MM.1S (cell line): ENCODE measurements around the gene ROCK2.

Source experiments
- DNase-seq: peaks from one replicate; pipeline ENCODE4 v3.0.0-alpha.2; 2015
- H2AFZ ChIP-seq: fragments of 300-600 bp; sonication (generic); 2 replicates; pipeline ENCODE4 v1.6.0; 2016; ENCODE audit warnings: antibody characterized with exemption, low read length
- H3F3A ChIP-seq: fragments of 300-600 bp; sonication (generic); 2 replicates; pipeline ENCODE4 v1.6.1; 2016; ENCODE audit warnings: mild to moderate bottlenecking, antibody characterized with exemption, low read length, moderate library complexity, mixed read lengths; ENCODE audit not compliant: insufficient read depth
- H3K27ac ChIP-seq: fragments of 300-600 bp; sonication (generic); 2 replicates; pipeline ENCODE4 v1.5.1; 2016; ENCODE audit warnings: mild to moderate bottlenecking, low read length
- H3K27me3 ChIP-seq: fragments of 300-600 bp; sonication (generic); replicated peaks from 2 replicates; pipeline ENCODE4 v1.6.0; 2016; ENCODE audit warnings: low read length; ENCODE audit not compliant: insufficient read depth
- H3K36me3 ChIP-seq: fragments of 300-600 bp; sonication (generic); replicated peaks from 2 replicates; pipeline ENCODE4 v1.6.1; 2016; ENCODE audit warnings: mild to moderate bottlenecking, low read length, mixed read lengths; ENCODE audit not compliant: insufficient read depth
- H3K4me1 ChIP-seq: fragments of 300-600 bp; sonication (generic); 2 replicates; pipeline ENCODE4 v1.6.1; 2016; ENCODE audit warnings: low read length, mixed read lengths
- H3K4me2 ChIP-seq: fragments of 300-600 bp; sonication (generic); 2 replicates; pipeline ENCODE4 v1.6.0; 2016; ENCODE audit warnings: low read depth, low read length
- H3K4me3 ChIP-seq: fragments of 300-600 bp; sonication (generic); 2 replicates; pipeline ENCODE4 v1.5.1; 2016; ENCODE audit warnings: low read length, mixed read lengths
- H3K79me2 ChIP-seq: fragments of 300-600 bp; sonication (generic); 2 replicates; pipeline ENCODE4 v1.6.1; 2016; ENCODE audit warnings: mixed run types, low read length, mixed read lengths
- H3K9ac ChIP-seq: fragments of 300-600 bp; sonication (generic); 2 replicates; pipeline ENCODE4 v1.6.1; 2016; ENCODE audit warnings: low read length, mixed read lengths
- H3K9me2 ChIP-seq: fragments of 300-600 bp; sonication (generic); replicated peaks from 2 replicates; pipeline ENCODE4 v1.6.1; 2016; ENCODE audit warnings: mild to moderate bottlenecking, low read length, mixed read lengths; ENCODE audit not compliant: insufficient read depth
- H3K9me3 ChIP-seq: fragments of 300-600 bp; sonication (generic); replicated peaks from 2 replicates; pipeline ENCODE4 v1.6.1; 2016; ENCODE audit warnings: mild to moderate bottlenecking, low read length, mixed read lengths; ENCODE audit not compliant: insufficient read depth
- H4K20me1 ChIP-seq: fragments of 300-600 bp; sonication (generic); 2 replicates; pipeline ENCODE4 v1.6.1; 2016; ENCODE audit warnings: mild to moderate bottlenecking, low read length, moderate library complexity, mixed read lengths; ENCODE audit not compliant: insufficient read depth
- CTCF ChIP-seq: fragments of 300-600 bp; sonication (generic); IDR thresholded peaks from 2 replicates; pipeline ENCODE4 v1.5.1; 2016; ENCODE audit warnings: antibody characterized with exemption, low read length, mixed read lengths
- EZH2 ChIP-seq: fragments of 300-600 bp; sonication (generic); optimal IDR thresholded peaks from 2 replicates; pipeline ENCODE3; 2017; ENCODE audit warnings: low read depth, mild to moderate bottlenecking, antibody characterized with exemption, low read length, mixed read lengths
- EZH2phosphoT487 ChIP-seq: fragments of 300-600 bp; sonication (generic); IDR thresholded peaks from 2 replicates; pipeline ENCODE4 v1.6.1; 2018; ENCODE audit warnings: antibody characterized with exemption, low read length

Gene ROCK2

GRCh38 chr2:11157296-11157695 lies 187.1 kb downstream of the ROCK2 start:
- Histone ChIP-seq H3K9ac (no peak overlapping the region), H4K20me1 (no peaks in the 10 kb centered on the region), H3K9me2 (no peaks in the 10 kb centered on the region), H3F3A (peaks cover 19% of the 10 kb centered on the region), H3K27me3 (0 out of 2 replicates have a peak, but pooled peaks cover 3% of the 10 kb centered on the region), H3K27ac (no peak overlapping the region), H3K4me2 (no peak overlapping the region), H3K4me1 (peaks cover 24% of the 10 kb centered on the region), H3K79me2 (no peaks in the 10 kb centered on the region), H3K9me3 (no peaks in the 10 kb centered on the region), H3K36me3 (no peaks in the 10 kb centered on the region), H2AFZ (no peak overlapping the region), H3K4me3 (no peak overlapping the region)
- TF ChIP-seq EZH2 (no peak), CTCF (no peak), EZH2phosphoT487 (no peak)
- no peak for DNase-seq

GRCh38 chr2:11156396-11157075 lies 187.9 kb downstream of the ROCK2 start:
- no peak overlapping the region for H2AFZ ChIP-seq
- peaks cover 24% of the 10 kb centered on the region for H3K4me1 ChIP-seq
- no peak for DNase-seq
- H3K9me2 ChIP-seq: no peaks in the 10 kb centered on the region
- no peak overlapping the region for H3K9ac ChIP-seq
- no peaks in the 10 kb centered on the region for H3K79me2 ChIP-seq
- H3F3A ChIP-seq: peaks cover 19% of the 10 kb centered on the region
- H3K27ac ChIP-seq: no peak overlapping the region
- no peak for TF ChIP-seq EZH2
- no peak for TF ChIP-seq EZH2phosphoT487
- TF ChIP-seq CTCF: no peak
- H3K27me3 ChIP-seq: 0 out of 2 replicates have a peak, but pooled peaks cover 3% of the 10 kb centered on the region
- H3K4me2 ChIP-seq: peak overlapping the region; percentile 88; the same call in 1 of the 2 replicates
- no peaks in the 10 kb centered on the region for H4K20me1 ChIP-seq
- H3K9me3 ChIP-seq: no peaks in the 10 kb centered on the region
- H3K36me3 ChIP-seq: no peaks in the 10 kb centered on the region
- H3K4me3 ChIP-seq: no peak overlapping the region; the same call in 1 of the 2 replicates

- peak within 1 kb of the TSS; percentile 65 for H3K9ac ChIP-seq
- no peaks in the 10 kb centered on the region for H3K9me3 ChIP-seq
- H3K79me2 ChIP-seq: no peaks in the 10 kb centered on the region
- peaks cover 14% of the 10 kb centered on the region for H3F3A ChIP-seq
- H2AFZ ChIP-seq: peak within 1 kb of the TSS; percentile 99
- H3K4me2 ChIP-seq: peak within 1 kb of the TSS; percentile 94
- no peak for TF ChIP-seq EZH2
- no peak for TF ChIP-seq EZH2phosphoT487
- no peak for TF ChIP-seq CTCF
- H3K9me2 ChIP-seq: no peaks in the 10 kb centered on the region
- H3K4me3 ChIP-seq: peak within 1 kb of the TSS; percentile 78
- peak within 1 kb of the TSS; percentile 75; the same call in 1 of the 2 replicates for H3K27ac ChIP-seq
- H4K20me1 ChIP-seq: no peaks in the 10 kb centered on the region
- H3K36me3 ChIP-seq: no peaks in the 10 kb centered on the region
- 0 out of 2 replicates have a peak, but pooled peaks cover 3% of the 10 kb centered on the region for H3K27me3 ChIP-seq
- H3K4me1 ChIP-seq: peaks cover 16% of the 10 kb centered on the region
- DNase-seq: peak; percentile 88
Measured at GRCh38 chr2:11155381-11156035, 188.9 kb downstream of the ROCK2 start, which contains the start of gene SLC66A3. Gene SLC66A3 (plus strand): TSS chr2:11155467. CDS start chr2:11155547, 80 bp downstream.
